ENCODE measurements around the gene OBSL1.

The OBSL1 gene

GRCh38 chr2:219513787-219514186 is 57.6 kb downstream of the OBSL1 start:
- DNase-seq (ENCODE audit: low read depth, low spot score), result no peak

- DNase-seq (ENCODE audit: low read depth, low spot score), result no peak
Observed at GRCh38 chr2:219512524-219513216, 58.7 kb downstream of the OBSL1 start.

- no peak for DNase-seq (ENCODE audit: low read depth, low spot score)
Observed at GRCh38 chr2:219511547-219512325, 59.6 kb downstream of the OBSL1 start.

- DNase-seq (ENCODE audit: low read depth, low spot score), result no peak
Observed at GRCh38 chr2:219510512-219511135, 60.7 kb downstream of the OBSL1 start.

- DNase-seq (ENCODE audit: low read depth, low spot score), result no peak
Observed at GRCh38 chr2:219509780-219510511, 61.4 kb downstream of the OBSL1 start.

- DNase-seq (ENCODE audit: low read depth, low spot score), result no peak
Observed at GRCh38 chr2:219508971-219509779, 62.2 kb downstream of the OBSL1 start.

GRCh38 chr2:219508444-219508734 is 63.0 kb downstream of the OBSL1 start:
- no peak for DNase-seq (ENCODE audit: low read depth, low spot score)

- no peak for DNase-seq (ENCODE audit: low read depth, low spot score)
Observed at GRCh38 chr2:219507581-219508443, 63.5 kb downstream of the OBSL1 start.

GRCh38 chr2:219506802-219507526 is 64.4 kb downstream of the OBSL1 start:
- no peak for DNase-seq (ENCODE audit: low read depth, low spot score)

- no peak for DNase-seq (ENCODE audit: low read depth, low spot score)
Observed at GRCh38 chr2:219506153-219506801, 65.1 kb downstream of the OBSL1 start.

GRCh38 chr2:219505585-219505984 is 65.8 kb downstream of the OBSL1 start:
- no peak for DNase-seq (ENCODE audit: low read depth, low spot score)

GRCh38 chr2:219502618-219503017 is 68.7 kb downstream of the OBSL1 start:
- DNase-seq (ENCODE audit: low read depth, low spot score), result no peak

GRCh38 chr2:219501849-219502248 is 69.5 kb downstream of the OBSL1 start:
- no peak for DNase-seq (ENCODE audit: low read depth, low spot score)

Data from activated CD4-positive, CD25-positive, alpha-beta regulatory T cell treated with anti-CD3 and anti-CD28 coated beads, Interleukin-2, amount 50 U/mL, for 16 hours (primary cell).